ENCODE data around the gene TRPM1.
A peak's percentile ranks its signal among the peaks of the same experiment; 100 is the strongest.

The TRPM1 gene

GRCh38 chr15:31013863-31014607, 87.5 kb downstream of the TRPM1 start:
- DNase-seq, result peak; percentile 15 to 52 (median 18)

GRCh38 chr15:31012455-31012854, 89.1 kb downstream of the TRPM1 start:
- no peak for DNase-seq

DNA sequence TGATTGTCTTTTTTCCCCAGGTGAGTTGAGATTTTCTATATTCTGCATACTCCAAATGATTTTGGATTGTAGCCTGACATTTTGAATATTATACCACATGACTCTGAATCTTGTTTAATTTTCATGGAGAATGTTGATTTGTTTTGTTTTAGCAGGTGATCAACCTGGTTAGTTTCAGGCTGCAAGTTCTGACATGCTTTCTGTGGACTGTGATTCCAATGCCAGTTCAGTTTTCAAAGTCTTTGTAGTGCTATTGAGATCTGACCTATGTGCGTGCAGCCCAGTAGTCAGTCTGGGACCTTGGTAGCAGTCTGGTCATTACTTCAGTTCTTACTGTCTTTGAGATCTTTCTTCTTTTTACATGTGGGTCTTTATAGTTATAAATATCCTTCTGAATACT, 91.5 kb downstream of the TRPM1 start:
- no peak for DNase-seq

DNA sequence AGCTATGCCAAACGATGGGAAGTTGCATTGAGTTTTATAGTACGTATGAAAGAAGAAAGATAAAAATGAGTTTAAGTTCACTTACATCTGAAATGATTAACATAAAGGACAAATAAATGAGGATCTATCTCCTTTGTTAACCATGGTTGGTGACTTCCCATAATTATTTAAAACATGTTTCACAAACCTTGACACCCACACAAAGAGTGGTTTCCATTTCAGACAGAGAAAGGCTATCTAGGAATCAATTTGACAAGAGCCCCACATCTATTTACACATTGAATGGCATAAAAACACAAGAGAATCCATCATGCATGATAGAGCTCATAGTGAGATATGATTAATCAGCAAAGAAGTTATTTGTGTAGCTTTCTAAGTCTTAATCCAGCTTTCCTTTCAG, 95.9 kb downstream of the TRPM1 start:
- peak in 3 of 4 experiments; percentile 11 to 57 (median 49) for DNase-seq

DNA sequence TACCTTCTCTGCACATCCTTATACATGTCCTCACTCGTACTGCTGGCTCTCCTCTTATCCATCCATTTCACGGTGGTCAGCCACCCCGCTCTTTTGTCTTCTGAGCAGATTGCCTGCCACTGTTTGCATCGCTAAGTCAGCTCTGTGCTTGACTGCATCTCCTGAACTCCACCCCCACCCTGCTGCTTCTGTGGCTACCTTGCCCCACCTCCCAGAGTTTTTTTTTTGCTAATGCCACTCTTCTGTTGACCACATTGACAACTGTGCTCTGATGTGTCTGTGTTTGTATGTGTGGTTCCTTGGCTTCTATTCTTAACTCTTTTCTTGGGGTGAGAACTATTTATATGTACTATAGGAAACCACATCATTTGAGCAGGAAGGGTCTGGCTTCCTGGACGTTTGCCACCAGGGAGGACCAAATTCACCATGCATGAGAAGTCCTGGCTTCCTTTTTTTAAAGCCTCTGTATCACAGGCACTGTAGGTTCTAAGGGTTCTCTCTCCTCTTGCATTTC, 97.2 kb downstream of the TRPM1 start:
- peak; percentile 46 to 70 (median 54) for DNase-seq

- no peak for DNase-seq
These were observed 99.8 kb downstream of the TRPM1 start for GRCh38 chr15:31001702-31002101.

DNA sequence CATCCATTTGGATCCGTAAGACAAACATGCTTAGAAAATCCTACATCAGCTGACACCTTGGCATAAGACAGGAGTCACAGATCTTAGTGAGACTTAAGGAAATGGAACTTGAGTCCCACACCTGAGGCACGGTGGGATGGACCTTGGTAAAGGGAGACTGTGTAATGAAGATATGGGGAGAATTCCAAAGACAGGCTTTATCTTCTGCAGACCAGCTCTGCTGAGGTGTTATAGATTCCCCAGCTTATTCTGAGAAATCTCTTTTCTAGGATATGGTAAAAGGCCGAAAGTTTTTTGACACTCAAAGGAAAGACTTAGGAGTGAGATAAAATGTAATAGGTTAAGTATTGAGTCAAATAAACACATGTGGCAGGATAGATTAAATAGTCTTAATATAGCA, 101.8 kb downstream of the TRPM1 start:
- no peak for DNase-seq

DNA sequence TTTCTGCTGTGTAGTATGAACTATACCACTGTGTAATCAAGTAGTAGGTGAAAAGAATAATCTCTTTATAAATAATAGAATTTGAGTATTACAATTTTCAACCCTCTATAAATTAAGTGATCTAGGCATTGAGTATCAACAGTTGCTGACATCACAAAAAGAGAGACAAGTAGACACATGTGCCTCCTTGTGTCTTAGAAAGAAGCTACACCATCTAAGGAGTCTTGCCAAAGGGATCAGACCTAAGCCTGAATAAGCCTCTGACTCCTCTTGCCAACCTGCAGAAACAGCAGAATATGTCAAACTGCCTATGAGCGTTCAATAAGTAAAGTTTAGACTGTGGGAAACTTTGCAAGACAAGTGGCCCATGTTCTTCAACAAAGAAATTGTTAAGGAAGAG, 104.3 kb downstream of the TRPM1 start:
- DNase-seq, result no peak

GRCh38 chr15:30992249-30992864, 109.2 kb downstream of the TRPM1 start:
- no peak for DNase-seq

DNA sequence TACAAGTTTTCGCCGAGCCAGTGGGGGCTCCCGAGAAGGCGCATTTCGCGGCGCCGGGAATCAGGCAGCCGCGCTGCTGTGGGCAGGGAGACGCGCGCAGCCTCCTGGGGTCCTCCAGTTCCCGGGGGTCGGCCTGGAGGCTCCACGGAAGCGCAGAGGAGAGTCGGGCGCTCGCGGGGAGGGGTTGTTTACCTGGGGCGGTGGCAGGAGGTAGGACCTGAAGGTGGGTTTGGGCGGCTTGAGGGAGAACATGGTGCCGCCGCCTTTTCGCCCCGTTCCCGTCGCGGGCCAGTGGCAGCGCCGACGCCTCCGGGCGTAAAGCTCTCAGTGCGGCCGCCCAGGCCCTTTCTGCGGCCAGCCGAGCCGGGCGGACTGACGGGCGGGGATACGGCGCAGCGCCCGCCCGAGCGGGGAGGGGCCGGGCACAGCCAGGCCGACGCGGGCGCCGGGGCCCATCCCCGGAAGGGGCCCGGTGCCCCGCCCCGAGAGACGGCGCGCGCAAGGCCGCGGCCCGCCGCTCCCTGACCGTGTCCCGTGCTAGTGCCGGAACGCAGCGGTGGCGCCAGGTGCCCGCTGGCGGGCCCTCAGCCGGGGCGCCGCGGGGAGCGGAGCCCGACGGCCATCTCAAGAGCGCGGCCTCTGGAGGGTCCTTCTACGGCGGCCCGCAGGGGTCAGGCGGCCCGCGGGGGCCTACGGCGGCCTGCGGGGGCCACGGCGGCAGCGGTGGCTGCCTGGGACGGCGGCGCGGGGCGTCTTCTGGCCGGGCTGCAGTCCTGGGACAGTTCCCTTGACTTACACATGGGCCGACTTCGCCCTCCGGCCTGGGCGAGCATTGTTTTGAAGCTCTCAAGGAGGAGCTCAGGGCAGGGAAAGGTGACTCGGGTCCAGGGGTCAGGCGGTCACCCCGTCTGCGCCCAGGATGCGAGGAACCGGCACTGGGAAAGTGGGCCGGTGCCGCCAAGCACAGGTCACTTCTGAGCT, 110.0 kb downstream of the TRPM1 start, which contains the start of gene MTMR10:
MTMR10 (minus strand) TSS at position 374 of the 981 bp plus-strand sequence; CDS start at position 252, 122 bp downstream.
- DNase-seq, result peak; percentile 89 to 96 (median 93)

DNA sequence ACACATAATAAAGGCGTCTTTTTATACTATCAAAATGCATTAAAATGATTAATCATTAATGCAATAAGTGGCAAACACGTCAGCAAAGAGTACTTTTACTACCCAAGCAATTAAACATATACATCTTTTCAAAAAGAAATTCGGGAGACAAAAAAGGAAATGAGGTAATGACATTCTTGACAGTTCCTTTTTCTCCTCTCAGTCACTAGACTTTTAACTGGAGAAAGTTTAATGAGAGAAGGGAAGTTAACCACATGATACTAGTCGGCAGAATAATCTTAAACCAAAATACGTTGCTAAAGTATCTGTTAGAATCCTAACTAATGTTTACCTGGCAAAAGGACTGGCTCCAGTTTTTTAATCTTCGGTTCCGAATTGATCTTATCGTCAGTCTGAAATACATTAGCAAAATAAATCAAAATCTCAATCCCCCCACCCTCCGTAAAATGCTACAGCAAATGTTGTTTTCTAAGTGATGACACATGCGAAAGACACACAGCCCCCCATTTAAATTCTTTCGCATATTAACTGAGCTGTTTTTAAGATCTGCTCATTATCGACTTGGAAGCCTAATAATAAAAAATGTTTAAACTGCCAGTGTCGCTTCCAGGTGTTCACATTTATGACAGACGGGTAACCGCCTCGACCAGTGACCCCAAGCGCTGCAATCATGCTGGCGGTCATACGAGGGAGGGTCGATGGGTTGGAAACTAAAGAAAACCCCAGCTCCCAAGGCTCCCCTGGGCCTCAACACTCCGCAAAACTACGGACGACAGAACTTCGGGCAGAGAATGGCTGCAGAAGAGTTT, 110.9 kb downstream of the TRPM1 start:
- peak; percentile 29 to 85 (median 66) for DNase-seq

DNA sequence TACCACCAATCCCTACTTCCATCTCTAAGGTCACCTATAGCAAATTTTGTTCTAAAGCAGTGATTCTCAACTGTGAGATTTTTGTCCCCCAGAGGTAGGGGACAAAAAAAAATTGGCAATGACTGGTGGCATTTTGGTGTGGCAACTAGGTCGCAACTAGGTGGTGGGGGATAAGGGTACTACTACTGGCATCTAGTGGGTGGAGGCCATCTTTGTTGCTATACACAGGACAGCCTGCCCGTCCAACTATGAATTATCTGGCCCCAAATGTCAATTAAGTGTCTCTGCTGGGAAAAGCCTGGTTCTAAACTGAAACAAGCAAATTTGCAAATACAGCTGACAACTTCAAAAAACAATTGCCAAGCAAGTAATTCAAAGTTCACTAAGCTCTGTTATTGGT, 111.5 kb downstream of the TRPM1 start:
- DNase-seq, result peak in 3 of 4 experiments; percentile 7 to 23 (median 20)

- DNase-seq, result peak; percentile 21 to 50 (median 38)
These were observed 116.4 kb downstream of the TRPM1 start for GRCh38 chr15:30985081-30985531.

DNA sequence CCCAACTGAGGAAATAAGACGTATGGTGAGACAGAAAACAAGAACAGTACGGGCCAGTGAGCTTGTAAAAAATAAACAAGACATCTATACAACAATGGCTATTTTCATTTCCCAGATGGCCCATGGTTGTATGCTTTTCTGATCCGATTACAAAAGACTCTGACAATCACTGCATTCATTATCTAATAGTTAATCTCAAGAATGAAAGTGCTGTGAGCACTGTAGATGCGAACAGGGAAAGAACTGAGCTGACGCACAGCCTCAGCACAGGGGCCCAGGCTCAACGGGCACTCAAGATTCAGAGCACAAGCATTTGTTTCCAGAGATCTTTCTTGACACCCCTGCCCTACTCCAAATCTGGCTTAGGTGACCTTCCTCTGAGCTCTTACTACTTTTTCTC, 117.0 kb downstream of the TRPM1 start:
- DNase-seq, result no peak

- no peak for DNase-seq
These were observed 117.4 kb downstream of the TRPM1 start for GRCh38 chr15:30984118-30984517.

GRCh38 chr15:30979457-30979856, 122.1 kb downstream of the TRPM1 start:
- DNase-seq, result peak; percentile 44 to 78 (median 66)

DNA sequence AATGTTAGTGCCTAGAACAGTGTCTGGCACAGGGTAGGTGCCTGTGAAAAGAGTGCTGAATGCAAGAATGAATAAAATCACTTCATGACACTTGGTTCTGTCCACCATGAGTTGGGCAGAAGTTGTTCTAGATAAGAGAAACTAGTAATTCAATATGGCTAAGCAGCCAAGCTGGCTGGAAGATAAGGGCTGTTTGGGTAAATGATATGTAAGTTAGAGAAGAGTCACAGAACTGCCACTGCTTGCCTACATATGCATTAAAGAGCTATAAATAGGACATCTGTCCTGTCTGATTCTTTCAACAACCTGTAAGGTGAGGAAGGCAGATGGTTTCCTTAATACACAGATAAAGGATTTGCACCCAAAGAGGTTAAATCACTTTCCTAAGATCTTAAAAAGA, 123.2 kb downstream of the TRPM1 start:
- no peak for DNase-seq

- DNase-seq, result no peak
These were observed 127.4 kb downstream of the TRPM1 start for GRCh38 chr15:30974112-30974511.

- DNase-seq, result no peak
These were observed 128.1 kb downstream of the TRPM1 start for GRCh38 chr15:30973379-30973778.

DNA sequence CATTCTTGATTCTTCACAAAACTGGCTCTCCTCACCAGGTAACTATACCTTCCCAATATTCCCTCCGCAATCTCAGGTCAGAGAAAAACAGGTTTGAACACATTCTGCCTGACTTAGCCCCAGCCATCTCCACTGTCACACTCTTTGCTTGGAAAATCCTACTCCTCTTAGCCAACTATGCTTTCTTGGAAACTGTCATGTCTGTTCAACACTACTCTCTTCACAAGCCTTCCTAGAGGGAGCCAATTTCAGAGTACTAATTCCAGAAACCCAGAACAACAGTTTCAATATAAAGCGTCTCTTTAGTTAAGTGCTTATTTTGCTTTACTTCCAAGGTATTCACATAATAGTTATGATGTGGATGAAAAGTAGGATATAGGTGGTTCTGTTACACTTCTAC, 131.8 kb downstream of the TRPM1 start:
- DNase-seq, result no peak

DNA sequence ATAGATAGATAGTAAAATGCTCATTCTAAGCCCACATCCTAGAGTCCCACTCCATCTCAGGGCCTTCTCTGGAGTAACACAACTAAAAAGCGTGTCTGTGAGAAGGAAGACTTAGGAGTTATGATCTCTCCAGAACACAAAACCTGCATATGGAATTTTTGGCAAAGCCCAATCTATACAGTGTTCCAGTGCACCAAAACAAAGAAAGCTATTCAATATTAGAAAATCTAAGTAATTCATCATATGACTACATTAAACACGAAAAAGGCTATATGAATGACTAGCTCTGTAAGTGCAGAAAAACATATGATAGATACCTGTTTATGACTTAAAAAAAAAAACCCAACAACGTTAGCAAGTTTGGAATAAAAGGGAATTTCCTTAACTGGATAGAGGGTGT, 137.8 kb downstream of the TRPM1 start:
- DNase-seq, result no peak

GRCh38 chr15:30962659-30963058, 138.9 kb downstream of the TRPM1 start:
- DNase-seq, result no peak
